ENCODE results near the gene DNMBP. TPM values are rescaled to one million over a fixed set of nuclear protein-coding genes. Genes with fewer than 3 reads are reported as not detected.

Gene DNMBP
- total and polyA plus RNA-seq, 2 experiments from 2014 or later = 13.9 to 18.2 TPM

GRCh38 chr10:100000109-100000644 is 9.6 kb downstream of the DNMBP start:
- no peaks in the 10 kb centered on the region for H3K9me2 ChIP-seq (replicated peaks; ENCODE audit: insufficient read depth)
- H3K36me3 ChIP-seq (replicated peaks; ENCODE audit: insufficient read depth, low read depth) = no peaks in the 10 kb centered on the region
- TF ChIP-seq EZH2 (IDR thresholded peaks at IDR 0.05; ENCODE audit: borderline replicate concordance) = no peak
- no peak for TF ChIP-seq CTCF (IDR thresholded peaks at IDR 0.05; ENCODE audit: poor library complexity)
- TF ChIP-seq EZH2phosphoT487 (IDR thresholded peaks at IDR 0.05; ENCODE audit: low read depth, severe bottlenecking, unreplicated experiment) = no peak
- no peak overlapping the region for H3K27ac ChIP-seq
- H3K9me3 ChIP-seq (ENCODE audit: low read depth) = no peaks in the 10 kb centered on the region
- 74% methylated on average over 6 of the region's 6 CpGs for WGBS (ENCODE audit: low lambda C conversion rate, missing lambda C conversion rate)
- peak overlapping the region; percentile 43 for H3K4me2 ChIP-seq
- no peak for DNase-seq (ENCODE audit: low spot score)
- peaks cover 94% of the 10 kb centered on the region for H3K79me2 ChIP-seq
- H3K4me3 ChIP-seq = no peak overlapping the region
- H4K20me1 ChIP-seq (ENCODE audit: insufficient read depth, poor library complexity, severe bottlenecking) = peaks cover 3% of the 10 kb centered on the region
- H3K27me3 ChIP-seq = no peaks in the 10 kb centered on the region
- H2AFZ ChIP-seq = no peak overlapping the region
- H3K4me1 ChIP-seq (ENCODE audit: insufficient read depth) = peaks cover 37% of the 10 kb centered on the region

- Histone ChIP-seq H3K27ac (no peak overlapping the region), H3K27me3 (no peaks in the 10 kb centered on the region), H3K4me3 (no peak overlapping the region), H3K79me2 (peaks cover 94% of the 10 kb centered on the region), H4K20me1 (ENCODE audit: insufficient read depth, poor library complexity, severe bottlenecking) (peaks cover 1% of the 10 kb centered on the region), H2AFZ (no peak overlapping the region), H3K9me3 (ENCODE audit: low read depth) (no peaks in the 10 kb centered on the region), H3K36me3 (replicated peaks; ENCODE audit: insufficient read depth, low read depth) (no peaks in the 10 kb centered on the region), H3K4me2 (peak overlapping the region; percentile 43), H3K4me1 (ENCODE audit: insufficient read depth) (peaks cover 37% of the 10 kb centered on the region), H3K9me2 (replicated peaks; ENCODE audit: insufficient read depth) (no peaks in the 10 kb centered on the region)
- DNase-seq (ENCODE audit: low spot score) = no peak
- TF ChIP-seq EZH2 (IDR thresholded peaks at IDR 0.05; ENCODE audit: borderline replicate concordance) (no peak), EZH2phosphoT487 (IDR thresholded peaks at IDR 0.05; ENCODE audit: low read depth, severe bottlenecking, unreplicated experiment) (no peak), CTCF (IDR thresholded peaks at IDR 0.05; ENCODE audit: poor library complexity) (no peak)
- WGBS (ENCODE audit: low lambda C conversion rate, missing lambda C conversion rate) = 76% methylated on average over 8 of the region's 8 CpGs
These were observed 10.2 kb downstream of the DNMBP start for GRCh38 chr10:99999319-100000108.

GRCh38 chr10:99998889-99999288 is 10.9 kb downstream of the DNMBP start:
- Histone ChIP-seq H4K20me1 (ENCODE audit: insufficient read depth, poor library complexity, severe bottlenecking) (no peaks in the 10 kb centered on the region), H3K27ac (no peak overlapping the region), H3K9me2 (replicated peaks; ENCODE audit: insufficient read depth) (no peaks in the 10 kb centered on the region), H3K4me3 (no peak overlapping the region), H3K79me2 (peaks cover 92% of the 10 kb centered on the region), H2AFZ (no peak overlapping the region), H3K4me2 (peak overlapping the region; percentile 43), H3K4me1 (ENCODE audit: insufficient read depth) (peaks cover 40% of the 10 kb centered on the region), H3K9me3 (ENCODE audit: low read depth) (no peaks in the 10 kb centered on the region), H3K36me3 (replicated peaks; ENCODE audit: insufficient read depth, low read depth) (no peaks in the 10 kb centered on the region), H3K27me3 (no peaks in the 10 kb centered on the region)
- 53% methylated on average over 6 of the region's 6 CpGs for WGBS (ENCODE audit: low lambda C conversion rate, missing lambda C conversion rate)
- no peak for TF ChIP-seq CTCF (IDR thresholded peaks at IDR 0.05; ENCODE audit: poor library complexity)
- no peak for TF ChIP-seq EZH2phosphoT487 (IDR thresholded peaks at IDR 0.05; ENCODE audit: low read depth, severe bottlenecking, unreplicated experiment)
- TF ChIP-seq EZH2 (IDR thresholded peaks at IDR 0.05; ENCODE audit: borderline replicate concordance) = no peak
- no peak for DNase-seq (ENCODE audit: low spot score)

Data from hepatocyte (in vitro differentiated cells).